Left cardiac atrium (tissue), 4 donors: ENCODE results near the gene CTSF. TPM values are rescaled to one million over a fixed set of nuclear protein-coding genes. Genes with fewer than 3 reads are reported as not detected.
A peak's percentile ranks its signal among the peaks of the same experiment; 100 is the strongest.
"Not testable (repeated sequence)": the region's sequence is repeated elsewhere in the genome, so short reads cannot be mapped to it uniquely, and the experiment has no call there.

Source experiments
- ATAC-seq, 2 donors: fragments of 200-7000 bp; cut with Tn5 transposase; one replicate each; pipeline ENCODE4 v1.9.1; 2020; ENCODE audit warnings: mild to moderate bottlenecking in 2 of 2, moderate library complexity in 2 of 2
- DNase-seq: peaks from one replicate; pipeline ENCODE4 v3.0.0-alpha.2; 2020
- intact Hi-C, 2 donors: fragments of 100-400 bp; cut with DNase I; formaldehyde crosslinking; loops; one replicate each; pipeline versions ENCODE4 v1.14.1 to v1.15.1; 2022 to 2023
- total RNA-seq, 2 donors: library from RNA; stranded (reverse); fragmentation: NEBNext Ultra II Directional; extraction: Animal tissue kit (Norgen Biotek cat#: 25700); gene quantifications; one replicate each; pipeline ENCODE4 v1.2.1, GENCODE V29; 2021
- donor health status: DM: no; HTN: yes; CAD: no.
- donor health status: DM: no; HTN: yes; CAD: no; lungs with severe emphysema.
- donor health status: DM: yes; HTN: yes; CAD: no.
- donor health status: Dilated cardiomyopathy.

CTSF gene
- total RNA-seq, 2 donors from 2014 or later, result 51.0 to 71.9 TPM

GRCh38 chr11:66545701-66546367, 22.6 kb downstream of the CTSF start, which contains the start of gene ZDHHC24:
TSS of gene ZDHHC24 (minus strand) at chr11:66546048. CDS start at chr11:66546003, 45 bp downstream.
- intact Hi-C loops, result no loop called here
- DNase-seq (peak; percentile 99), ATAC-seq (peak; percentile 96)

GRCh38 chr11:66544952-66545351, 23.5 kb downstream of the CTSF start:
- ATAC-seq, DNase-seq, intact Hi-C loops: not testable (repeated sequence)

DNA sequence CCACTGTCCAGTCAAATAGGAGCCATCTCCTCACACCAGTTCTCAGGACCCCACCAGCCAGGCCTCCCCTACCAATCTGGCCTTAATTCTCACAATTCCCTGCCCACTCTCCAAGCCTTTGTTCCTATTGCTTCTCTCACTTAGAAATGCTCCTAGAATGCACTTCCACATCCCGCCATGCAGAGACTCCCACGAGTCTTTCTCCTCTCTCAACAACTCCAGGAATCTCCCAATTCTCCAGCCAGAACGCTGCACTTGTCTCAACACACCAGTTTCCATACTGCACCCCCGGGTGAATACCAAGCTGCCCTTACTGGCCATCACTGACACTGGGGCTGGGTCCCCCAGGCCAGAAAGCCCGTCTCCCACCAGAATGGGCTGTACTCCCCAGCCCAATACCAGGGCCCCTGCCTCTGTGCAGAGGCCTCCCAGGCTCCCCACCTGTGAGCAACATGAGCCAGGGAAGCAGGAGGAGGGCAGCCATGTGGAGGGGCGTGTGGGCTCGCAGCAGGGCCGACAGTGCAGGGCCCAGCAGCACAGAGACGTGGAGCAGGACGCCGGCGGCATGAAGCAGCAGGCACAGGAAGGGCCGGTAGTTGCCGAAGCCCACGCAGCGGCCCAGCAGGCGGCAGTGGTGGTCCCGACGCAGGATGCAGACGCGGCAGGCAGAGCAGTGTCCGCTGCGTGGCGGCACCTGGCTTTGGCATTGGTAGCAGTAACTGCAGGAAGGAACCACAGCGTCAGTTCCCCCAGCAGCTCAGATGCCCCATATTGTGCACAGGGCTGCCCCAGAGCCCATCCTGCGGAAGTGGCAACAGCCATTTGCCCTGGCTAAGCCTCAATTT, 24.9 kb downstream of the CTSF start:
- intact Hi-C loops, result no loop called here
- DNase-seq (peak; percentile 69), ATAC-seq (peak in 1 of 2 donors; percentile 9)

DNA sequence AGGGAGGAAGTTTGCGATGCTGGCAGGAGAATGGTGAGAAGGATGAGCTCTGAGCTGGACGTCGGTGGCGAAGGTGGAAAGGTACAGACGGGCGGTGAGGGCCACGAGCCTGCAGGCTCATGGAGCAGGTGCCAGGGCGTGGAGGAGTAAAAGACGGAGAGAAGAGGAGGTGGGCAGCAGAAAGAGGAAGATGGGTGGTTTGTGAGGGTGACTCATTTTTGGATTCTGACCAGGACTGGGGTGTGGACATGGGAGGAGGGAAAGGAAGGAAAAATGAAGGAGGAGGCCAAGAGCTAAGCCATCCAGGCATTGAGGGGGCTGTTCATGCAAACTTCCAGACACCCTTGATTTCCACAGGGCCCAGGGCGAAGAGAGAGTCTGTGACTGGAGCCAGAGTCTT, 26.0 kb downstream of the CTSF start:
- ATAC-seq (no peak), DNase-seq (no peak)
- intact Hi-C loops, result no loop called here

DNA sequence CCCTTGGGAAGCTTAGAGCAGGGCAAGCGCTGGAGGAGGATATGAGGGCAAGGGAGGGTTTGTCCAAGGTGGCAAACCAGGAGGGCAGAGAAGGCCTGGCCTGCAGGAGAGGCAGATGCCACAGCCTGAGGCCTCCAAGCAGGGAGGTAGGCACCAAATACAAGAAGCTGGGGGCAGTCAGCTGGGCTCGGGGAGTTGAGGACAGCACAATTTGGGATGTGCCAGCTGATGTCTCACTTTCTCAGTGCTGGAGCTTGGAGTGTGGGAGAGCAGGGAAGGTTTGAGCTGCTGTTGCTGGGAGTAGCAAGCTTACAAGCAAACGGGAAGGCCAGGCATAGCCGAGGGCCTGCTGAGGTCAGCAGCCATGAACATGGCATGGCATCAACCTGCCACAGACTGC, 26.5 kb downstream of the CTSF start:
- intact Hi-C loops, result no loop called here
- no peak for DNase-seq
- no peak for ATAC-seq

- DNase-seq, ATAC-seq, intact Hi-C loops: not testable (repeated sequence)
Measured at GRCh38 chr11:66540598-66540997, 27.8 kb downstream of the CTSF start.

GRCh38 chr11:66539870-66540213, 28.6 kb downstream of the CTSF start:
- DNase-seq (no peak), ATAC-seq (no peak)
- intact Hi-C loops, result no loop called here

- intact Hi-C loops, result no loop called here
- ATAC-seq, result no peak
- DNase-seq, result no peak
Measured at GRCh38 chr11:66539170-66539869, 29.1 kb downstream of the CTSF start.

- DNase-seq (no peak), ATAC-seq (no peak)
- intact Hi-C loops, result no loop called here
Measured at GRCh38 chr11:66532784-66533183, 35.6 kb downstream of the CTSF start.

GRCh38 chr11:66531841-66532240, 36.6 kb downstream of the CTSF start:
- DNase-seq (no peak), ATAC-seq (no peak)
- intact Hi-C loops, result no loop called here

GRCh38 chr11:66530927-66531709, 37.3 kb downstream of the CTSF start:
- ATAC-seq, result no peak
- DNase-seq, result no peak
- intact Hi-C loops, result no loop called here

GRCh38 chr11:66529655-66530054, 38.8 kb downstream of the CTSF start:
- intact Hi-C loops, result no loop called here
- DNase-seq (no peak), ATAC-seq (no peak)

DNA sequence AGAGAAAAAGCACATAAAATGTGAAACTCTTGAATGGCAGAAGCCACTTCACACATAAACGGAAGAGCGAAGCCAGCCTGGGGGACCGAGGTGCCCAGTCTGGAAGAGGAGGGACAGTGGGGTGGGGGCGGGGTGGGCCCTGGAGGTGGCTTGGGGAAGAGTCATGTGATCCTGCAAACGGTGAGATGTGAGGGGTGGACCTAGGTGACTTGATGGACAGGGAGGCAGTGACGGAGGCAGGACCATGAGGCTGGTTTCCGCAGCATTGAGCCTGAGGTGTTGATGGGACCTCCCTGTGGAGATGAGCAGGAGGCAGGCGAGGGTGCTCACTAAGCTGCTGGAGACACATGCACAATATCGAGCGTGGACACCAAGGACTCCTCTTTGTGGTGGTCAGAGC, 39.3 kb downstream of the CTSF start:
- DNase-seq, result no peak
- ATAC-seq, result no peak

GRCh38 chr11:66524304-66525040, 43.9 kb downstream of the CTSF start:
- intact Hi-C loops, result no loop called here
- ATAC-seq (peak; percentile 38 to 65), DNase-seq (no peak)

More for the DNA sequence above, 39.3 kb downstream of the CTSF start:
- intact Hi-C loops, result no loop called here

- ATAC-seq, result peak; percentile 93
- DNase-seq, result peak; percentile 67
- intact Hi-C loops, result no loop called here
Measured at GRCh38 chr11:66523611-66524010, 44.8 kb downstream of the CTSF start.
